HCT116 (cell line): Measurements from ENCODE around the gene GRID2. TPM values are rescaled to one million over a fixed set of nuclear protein-coding genes. Genes with fewer than 3 reads are reported as not detected.

Experiments
- ATAC-seq: fragments of 200-7000 bp; cut with Tn5 transposase; 2 replicates; pipeline ENCODE4 v1.9.1; 2020; ENCODE audit warnings: mild to moderate bottlenecking, moderate library complexity
- BruUV-seq: library from RNA; stranded (reverse); fragments of 400-500 nt; replicated peaks from 2 replicates; lab custom pipeline; 2021; lab: Mats Ljungman, UMichigan
- CTCF ChIA-PET: fragments of 300-600 bp; sonication (Branson Sonifier 250); formaldehyde crosslinking; loops from one replicate; lab custom pipeline; 2021; ENCODE audit warnings: antibody characterized with exemption; lab: Charles Lee
- POLR2A ChIA-PET: fragments of 300-600, 350-600 bp; sonication (Branson Sonifier 250); formaldehyde crosslinking; loops from one replicate; lab custom pipeline; 2021; ENCODE audit warnings: antibody characterized with exemption; lab: Charles Lee
- RAD21 ChIA-PET, 2 experiments: fragments of 300-600 bp; sonication (Branson Sonifier 250); formaldehyde crosslinking; loops; one replicate each; lab custom pipeline; 2023; ENCODE audit warnings: low total read pairs in 2 of 2; ENCODE audit not compliant: uncharacterized antibody in 2 of 2, unreplicated experiment in 2 of 2, low non-redundant PET in 1 of 2; lab: Charles Lee
- DNase-seq: peaks from one replicate; pipeline ENCODE4 v3.0.0-alpha.2; 2010; ENCODE audit warnings: low read depth, low spot score
- H2AFZ ChIP-seq: fragments of 200-600 bp; shearing (Covaris generic), sonication (generic); 2 replicates; pipeline ENCODE4 v1.6.1; 2017; ENCODE audit warnings: low read depth, mixed run types, mixed read lengths, antibody characterized with exemption, low read length; ENCODE audit not compliant: poor library complexity, severe bottlenecking
- H3K27ac ChIP-seq: 2 replicates; pipeline ENCODE4 v1.5.1; 2012; ENCODE audit warnings: low read depth, low read length
- H3K27me3 ChIP-seq: fragments of 200-600 bp; sonication (generic); 2 replicates; pipeline ENCODE4 v1.6.1; 2016; ENCODE audit warnings: mixed run types, low read length, mixed read lengths; ENCODE audit not compliant: insufficient read depth
- H3K36me3 ChIP-seq, 2 experiments: fragments of 200-500 bp in 1 of 2; fragments of 200-600 bp in 1 of 2; sonication (Bioruptor generic) in 1 of 2; sonication (generic) in 1 of 2; 2 replicates each; pipeline versions ENCODE4 v1.5.1 to v1.6.1; 2014 to 2016; ENCODE audit warnings: low read length in 2 of 2, inconsistent platforms in 1 of 2, mixed read lengths in 1 of 2, mixed run types in 1 of 2; ENCODE audit not compliant: insufficient read depth in 2 of 2, control insufficient read depth in 1 of 2
- H3K4me1 ChIP-seq, 2 experiments: fragments of 200-600 bp in 1 of 2; sonication (generic) in 1 of 2; 2 replicates each; pipeline versions ENCODE4 v1.5.1 to v1.6.1; 2012 to 2017; ENCODE audit warnings: low read length in 2 of 2, inconsistent platforms in 1 of 2, mild to moderate bottlenecking in 1 of 2, mixed read lengths in 1 of 2, mixed run types in 1 of 2, moderate library complexity in 1 of 2; ENCODE audit not compliant: insufficient read depth in 2 of 2, control insufficient read depth in 1 of 2
- H3K4me2 ChIP-seq: fragments of 200-600 bp; sonication (generic); 2 replicates; pipeline ENCODE4 v1.6.1; 2017; ENCODE audit warnings: mixed run types, low read length, mixed read lengths
- H3K4me3 ChIP-seq, 2 experiments: fragments of 200-600 bp in 1 of 2; sonication (generic) in 1 of 2; replicated peaks in 1 of 2; 2 replicates each; pipeline ENCODE4 v1.5.1; 2011 to 2016; ENCODE audit warnings: low read length in 2 of 2, control low read depth in 1 of 2, low read depth in 1 of 2, mild to moderate bottlenecking in 1 of 2, mixed read lengths in 1 of 2, mixed run types in 1 of 2
- H3K79me2 ChIP-seq: fragments of 200-600 bp; sonication (generic); 2 replicates; pipeline ENCODE4 v1.6.1; 2017; ENCODE audit warnings: mild to moderate bottlenecking, mixed run types, low read length, moderate library complexity, mixed read lengths; ENCODE audit not compliant: insufficient read depth
- H3K9ac ChIP-seq: fragments of 200-600 bp; sonication (generic); 2 replicates; pipeline ENCODE4 v1.6.1; 2016; ENCODE audit warnings: low read length, mixed read lengths
- H3K9me2 ChIP-seq: fragments of 200-600 bp; sonication (generic), shearing (Covaris generic); 2 replicates; pipeline ENCODE4 v1.6.1; 2017; ENCODE audit warnings: mixed run types, mild to moderate bottlenecking, moderate library complexity; ENCODE audit not compliant: insufficient read depth
- H3K9me3 ChIP-seq, 2 experiments: fragments of 200-500 bp in 1 of 2; fragments of 200-600 bp in 1 of 2; sonication (Bioruptor generic) in 1 of 2; sonication (generic) in 1 of 2; 2 replicates each; pipeline ENCODE4 v1.6.1; 2014 to 2017; ENCODE audit warnings: low read length in 2 of 2, mixed read lengths in 2 of 2, inconsistent platforms in 1 of 2, low read depth in 1 of 2, mild to moderate bottlenecking in 1 of 2, mixed run types in 1 of 2, moderate library complexity in 1 of 2; ENCODE audit not compliant: control insufficient read depth in 1 of 2, insufficient read depth in 1 of 2
- H4K20me1 ChIP-seq: fragments of 200-600 bp; sonication (generic), shearing (Covaris generic); 2 replicates; pipeline ENCODE4 v1.6.1; 2017; ENCODE audit warnings: mixed run types, mild to moderate bottlenecking, moderate library complexity; ENCODE audit not compliant: insufficient read depth
- CBX3 ChIP-seq: IDR thresholded peaks from 2 replicates; pipeline ENCODE4 v1.6.1; 2012; ENCODE audit warnings: low read depth
- CEBPB ChIP-seq: IDR thresholded peaks from 2 replicates; pipeline ENCODE4 v1.6.1; 2012; ENCODE audit warnings: low read depth
- ELF1 ChIP-seq: IDR thresholded peaks from 2 replicates; pipeline ENCODE4 v1.6.1; 2012; ENCODE audit warnings: low read depth, borderline replicate concordance
- EZH2 ChIP-seq: fragments of 200-600 bp; sonication (generic); IDR thresholded peaks from 2 replicates; pipeline ENCODE4 v1.6.1; 2017; ENCODE audit warnings: antibody characterized with exemption, mixed run types
- EZH2phosphoT487 ChIP-seq: fragments of 200-600 bp; IDR thresholded peaks from 2 replicates; pipeline ENCODE4 v1.6.1; 2018; ENCODE audit warnings: antibody characterized with exemption, borderline replicate concordance
- FOSL1 ChIP-seq: IDR thresholded peaks from 2 replicates; pipeline ENCODE4 v1.6.1; 2012; ENCODE audit warnings: low read depth
- MAX ChIP-seq: IDR thresholded peaks from 2 replicates; pipeline ENCODE4 v1.6.1; 2012
- RAD21 ChIP-seq: IDR thresholded peaks from 2 replicates; pipeline ENCODE4 v1.6.1; 2012; ENCODE audit warnings: low read depth, mild to moderate bottlenecking
- SIN3A ChIP-seq: IDR thresholded peaks from 2 replicates; pipeline ENCODE4 v1.6.1; 2012; ENCODE audit warnings: low read depth
- TCF7L2 ChIP-seq: IDR thresholded peaks from 2 replicates; pipeline ENCODE4 v1.7.0; 2011; ENCODE audit warnings: borderline replicate concordance, inconsistent platforms; ENCODE audit not compliant: insufficient read depth, insufficient read length; ENCODE audit errors: extremely low read depth
- YY1 ChIP-seq: IDR thresholded peaks from 2 replicates; pipeline ENCODE4 v1.6.1; 2011; ENCODE audit warnings: low read length, low read depth, moderate library complexity, mild to moderate bottlenecking; ENCODE audit not compliant: insufficient replicate concordance; ENCODE audit errors: extremely low read depth
- ZFX ChIP-seq: fragments of 450-650 bp; IDR thresholded peaks from 2 replicates; pipeline ENCODE4 v1.6.1; 2017
- ZNF274 ChIP-seq: fragments of 200-500 bp; sonication (Bioruptor generic); IDR thresholded peaks from 2 replicates; pipeline ENCODE4 v1.6.1; 2014; ENCODE audit warnings: mild to moderate bottlenecking, low read depth, low read length, inconsistent platforms
- intact Hi-C: fragments of 100-400 bp; cut with micrococcal nuclease; formaldehyde crosslinking; loops from 2 replicates; pipeline ENCODE4 v1.10.0; 2022
- total RNA-seq: library from RNA; stranded (reverse); gene quantifications from one replicate; pipeline ENCODE4 v1.2.1, GENCODE V29; 2021; ENCODE audit not compliant: unreplicated experiment
- TF ChIP-seq, protein P1 (sequence below), 3 experiments: fragments of 200-600 bp in 1 of 3; sonication (generic) in 1 of 3; IDR thresholded peaks in 2 of 3; conservative IDR thresholded peaks in 1 of 3; 2 replicates each; pipeline ENCODE4 v1.5.1; 2012 to 2017; ENCODE audit warnings: low read depth in 2 of 3, low read length in 2 of 3, antibody characterized with exemption in 1 of 3, borderline replicate concordance in 1 of 3, control low read depth in 1 of 3, mild to moderate bottlenecking in 1 of 3, mixed read lengths in 1 of 3, mixed run types in 1 of 3, moderate library complexity in 1 of 3; ENCODE audit not compliant: insufficient read depth in 1 of 3
- TF ChIP-seq, protein P2 (sequence below): IDR thresholded peaks from 2 replicates; pipeline ENCODE4 v1.6.1; 2012; ENCODE audit warnings: low read depth
- TF ChIP-seq, protein P3 (sequence below): IDR thresholded peaks from 2 replicates; pipeline ENCODE4 v1.6.1; 2011; ENCODE audit warnings: mild to moderate bottlenecking, low read length, moderate library complexity; ENCODE audit not compliant: insufficient replicate concordance; ENCODE audit errors: extremely low read depth

Gene GRID2
- total RNA-seq, 1 experiment from 2014 or later, result not detected

DNA sequence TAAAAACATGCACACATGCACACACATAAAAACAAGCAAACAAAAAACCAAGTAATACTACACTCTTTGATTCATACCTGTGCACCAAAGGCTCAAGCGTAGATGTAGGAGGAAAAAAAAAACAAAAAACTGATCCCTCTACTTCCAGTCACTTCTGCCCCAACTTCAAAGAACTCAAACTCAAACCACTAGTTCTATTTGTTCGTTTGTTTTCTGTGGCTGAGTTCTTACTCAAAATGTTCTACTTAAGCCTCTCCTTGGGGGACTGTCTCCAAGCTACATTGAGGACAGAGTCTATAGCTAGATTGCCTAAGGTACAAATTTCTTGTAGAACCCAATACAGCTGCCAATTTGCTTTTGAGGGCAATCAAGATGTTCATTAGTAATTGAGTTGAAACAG lies 1353.8 kb downstream of the GRID2 start:
- CTCF ChIA-PET, result no interaction called here
- intact Hi-C loops, result no loop called here

More for the DNA sequence above, 1353.8 kb downstream of the GRID2 start:
- Histone ChIP-seq H3K4me2 (no peak overlapping the region), H3K9me3 (no peaks in the 10 kb centered on the region), H3K27ac (no peak overlapping the region)
- no peak for ATAC-seq
- POLR2A ChIA-PET, result no interaction called here
- no peak for TF ChIP-seq RAD21
- TF ChIP-seq, protein P1, sequence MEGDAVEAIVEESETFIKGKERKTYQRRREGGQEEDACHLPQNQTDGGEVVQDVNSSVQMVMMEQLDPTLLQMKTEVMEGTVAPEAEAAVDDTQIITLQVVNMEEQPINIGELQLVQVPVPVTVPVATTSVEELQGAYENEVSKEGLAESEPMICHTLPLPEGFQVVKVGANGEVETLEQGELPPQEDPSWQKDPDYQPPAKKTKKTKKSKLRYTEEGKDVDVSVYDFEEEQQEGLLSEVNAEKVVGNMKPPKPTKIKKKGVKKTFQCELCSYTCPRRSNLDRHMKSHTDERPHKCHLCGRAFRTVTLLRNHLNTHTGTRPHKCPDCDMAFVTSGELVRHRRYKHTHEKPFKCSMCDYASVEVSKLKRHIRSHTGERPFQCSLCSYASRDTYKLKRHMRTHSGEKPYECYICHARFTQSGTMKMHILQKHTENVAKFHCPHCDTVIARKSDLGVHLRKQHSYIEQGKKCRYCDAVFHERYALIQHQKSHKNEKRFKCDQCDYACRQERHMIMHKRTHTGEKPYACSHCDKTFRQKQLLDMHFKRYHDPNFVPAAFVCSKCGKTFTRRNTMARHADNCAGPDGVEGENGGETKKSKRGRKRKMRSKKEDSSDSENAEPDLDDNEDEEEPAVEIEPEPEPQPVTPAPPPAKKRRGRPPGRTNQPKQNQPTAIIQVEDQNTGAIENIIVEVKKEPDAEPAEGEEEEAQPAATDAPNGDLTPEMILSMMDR (IDR thresholded peaks at IDR 0.05 in 2 of 3, conservative IDR thresholded peaks at IDR 0.05 in 1 of 3; ENCODE audit: borderline replicate concordance in 1 of 3, insufficient read depth in 1 of 3, low read depth in 2 of 3, low read length in 2 of 3), result no peak
- TF ChIP-seq, protein P2, sequence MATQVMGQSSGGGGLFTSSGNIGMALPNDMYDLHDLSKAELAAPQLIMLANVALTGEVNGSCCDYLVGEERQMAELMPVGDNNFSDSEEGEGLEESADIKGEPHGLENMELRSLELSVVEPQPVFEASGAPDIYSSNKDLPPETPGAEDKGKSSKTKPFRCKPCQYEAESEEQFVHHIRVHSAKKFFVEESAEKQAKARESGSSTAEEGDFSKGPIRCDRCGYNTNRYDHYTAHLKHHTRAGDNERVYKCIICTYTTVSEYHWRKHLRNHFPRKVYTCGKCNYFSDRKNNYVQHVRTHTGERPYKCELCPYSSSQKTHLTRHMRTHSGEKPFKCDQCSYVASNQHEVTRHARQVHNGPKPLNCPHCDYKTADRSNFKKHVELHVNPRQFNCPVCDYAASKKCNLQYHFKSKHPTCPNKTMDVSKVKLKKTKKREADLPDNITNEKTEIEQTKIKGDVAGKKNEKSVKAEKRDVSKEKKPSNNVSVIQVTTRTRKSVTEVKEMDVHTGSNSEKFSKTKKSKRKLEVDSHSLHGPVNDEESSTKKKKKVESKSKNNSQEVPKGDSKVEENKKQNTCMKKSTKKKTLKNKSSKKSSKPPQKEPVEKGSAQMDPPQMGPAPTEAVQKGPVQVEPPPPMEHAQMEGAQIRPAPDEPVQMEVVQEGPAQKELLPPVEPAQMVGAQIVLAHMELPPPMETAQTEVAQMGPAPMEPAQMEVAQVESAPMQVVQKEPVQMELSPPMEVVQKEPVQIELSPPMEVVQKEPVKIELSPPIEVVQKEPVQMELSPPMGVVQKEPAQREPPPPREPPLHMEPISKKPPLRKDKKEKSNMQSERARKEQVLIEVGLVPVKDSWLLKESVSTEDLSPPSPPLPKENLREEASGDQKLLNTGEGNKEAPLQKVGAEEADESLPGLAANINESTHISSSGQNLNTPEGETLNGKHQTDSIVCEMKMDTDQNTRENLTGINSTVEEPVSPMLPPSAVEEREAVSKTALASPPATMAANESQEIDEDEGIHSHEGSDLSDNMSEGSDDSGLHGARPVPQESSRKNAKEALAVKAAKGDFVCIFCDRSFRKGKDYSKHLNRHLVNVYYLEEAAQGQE, result no peak
- no peak for TF ChIP-seq YY1
- no peak for TF ChIP-seq CEBPB
- no peak for TF ChIP-seq ZFX
- no peak for TF ChIP-seq SIN3A
- TF ChIP-seq ZNF274, result no peak
- TF ChIP-seq, protein P3, sequence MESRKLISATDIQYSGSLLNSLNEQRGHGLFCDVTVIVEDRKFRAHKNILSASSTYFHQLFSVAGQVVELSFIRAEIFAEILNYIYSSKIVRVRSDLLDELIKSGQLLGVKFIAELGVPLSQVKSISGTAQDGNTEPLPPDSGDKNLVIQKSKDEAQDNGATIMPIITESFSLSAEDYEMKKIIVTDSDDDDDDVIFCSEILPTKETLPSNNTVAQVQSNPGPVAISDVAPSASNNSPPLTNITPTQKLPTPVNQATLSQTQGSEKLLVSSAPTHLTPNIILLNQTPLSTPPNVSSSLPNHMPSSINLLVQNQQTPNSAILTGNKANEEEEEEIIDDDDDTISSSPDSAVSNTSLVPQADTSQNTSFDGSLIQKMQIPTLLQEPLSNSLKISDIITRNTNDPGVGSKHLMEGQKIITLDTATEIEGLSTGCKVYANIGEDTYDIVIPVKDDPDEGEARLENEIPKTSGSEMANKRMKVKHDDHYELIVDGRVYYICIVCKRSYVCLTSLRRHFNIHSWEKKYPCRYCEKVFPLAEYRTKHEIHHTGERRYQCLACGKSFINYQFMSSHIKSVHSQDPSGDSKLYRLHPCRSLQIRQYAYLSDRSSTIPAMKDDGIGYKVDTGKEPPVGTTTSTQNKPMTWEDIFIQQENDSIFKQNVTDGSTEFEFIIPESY, result no peak
- no peak for TF ChIP-seq FOSL1
- TF ChIP-seq EZH2phosphoT487, result no peak
- TF ChIP-seq CBX3, result no peak
- no peak for TF ChIP-seq EZH2
- no peak for TF ChIP-seq MAX
- TF ChIP-seq TCF7L2, result no peak
- no peak for TF ChIP-seq ELF1
- TF ChIP-seq, all 23 proteins: peak for 0
- Histone ChIP-seq H3K4me3 (no peak overlapping the region), H3K36me3 (no peaks in the 10 kb centered on the region), H4K20me1 (no peaks in the 10 kb centered on the region), H3K79me2 (no peaks in the 10 kb centered on the region), H3K27me3 (no peaks in the 10 kb centered on the region), H3K9me2 (no peaks in the 10 kb centered on the region), H2AFZ (no peak overlapping the region), H3K4me1 (no peaks in the 10 kb centered on the region), H3K9ac (no peak overlapping the region)
- BruUV-seq, result no TSS peak
- RAD21 ChIA-PET, result no interaction called here
- DNase-seq, result no peak
